DND-41 (cell line): ENCODE data around the gene RESF1.

Experiments used
- ATAC-seq: fragments of 200-7000 bp; cut with Tn5 transposase; 3 replicates; pipeline ENCODE4 v1.9.1; 2021; ENCODE audit warnings: low read depth; ENCODE audit not compliant: insufficient read depth
- DNase-seq: peaks from one replicate; pipeline ENCODE4 v3.0.0-alpha.2; 2020
- H2AFZ ChIP-seq: 2 replicates; pipeline ENCODE4 v1.6.0; 2012; ENCODE audit warnings: low read depth, low read length
- H3K27ac ChIP-seq: 2 replicates; pipeline ENCODE4 v1.5.1; 2012; ENCODE audit warnings: low read length, inconsistent platforms
- H3K27me3 ChIP-seq: fragments of 200-600 bp; sonication (generic); 2 replicates; pipeline ENCODE4 v1.6.0; 2012; ENCODE audit warnings: low read length, mild to moderate bottlenecking, inconsistent platforms; ENCODE audit not compliant: insufficient read depth, poor library complexity
- H3K36me3 ChIP-seq: 2 replicates; pipeline ENCODE4 v1.5.1; 2012; ENCODE audit warnings: low read length, inconsistent platforms; ENCODE audit not compliant: insufficient read depth
- H3K4me1 ChIP-seq: 2 replicates; pipeline ENCODE4 v1.5.1; 2012; ENCODE audit warnings: mild to moderate bottlenecking, low read length; ENCODE audit not compliant: insufficient read depth
- H3K4me2 ChIP-seq: 2 replicates; pipeline ENCODE4 v1.6.0; 2012; ENCODE audit warnings: mild to moderate bottlenecking, moderate library complexity, low read length, inconsistent platforms; ENCODE audit not compliant: insufficient read depth
- H3K4me3 ChIP-seq, 2 experiments: fragments of 200-600 bp in 1 of 2; shearing (Covaris generic) in 1 of 2; 2 replicates each; pipeline ENCODE4 v1.5.1; 2012 to 2016; ENCODE audit warnings: inconsistent platforms in 2 of 2, low read length in 2 of 2, mild to moderate bottlenecking in 2 of 2, low read depth in 1 of 2, moderate library complexity in 1 of 2
- H3K79me2 ChIP-seq: 2 replicates; pipeline ENCODE4 v1.6.0; 2012; ENCODE audit warnings: low read length, inconsistent platforms; ENCODE audit not compliant: insufficient read depth
- H3K9ac ChIP-seq: 2 replicates; pipeline ENCODE4 v1.6.0; 2012; ENCODE audit warnings: low read depth, mild to moderate bottlenecking, inconsistent platforms, low read length, moderate library complexity
- H3K9me3 ChIP-seq: 2 replicates; pipeline ENCODE4 v1.5.1; 2012; ENCODE audit warnings: low read length, moderate library complexity, mild to moderate bottlenecking, inconsistent platforms; ENCODE audit not compliant: insufficient read depth, severe bottlenecking
- H4K20me1 ChIP-seq: 2 replicates; pipeline ENCODE4 v1.6.0; 2012; ENCODE audit warnings: low read length; ENCODE audit not compliant: insufficient read depth
- CTCF ChIP-seq: IDR thresholded peaks from 2 replicates; pipeline ENCODE4 v1.5.1; 2012; ENCODE audit warnings: borderline replicate concordance, low read length, moderate library complexity, mild to moderate bottlenecking; ENCODE audit not compliant: poor library complexity, severe bottlenecking; ENCODE audit errors: extremely low read depth
- EZH2 ChIP-seq: IDR thresholded peaks from 3 replicates; pipeline ENCODE4 v1.6.1; 2012; ENCODE audit warnings: borderline replicate concordance, low read depth, mild to moderate bottlenecking, moderate library complexity, low read length, inconsistent platforms; ENCODE audit not compliant: severe bottlenecking

RESF1 gene

DNA sequence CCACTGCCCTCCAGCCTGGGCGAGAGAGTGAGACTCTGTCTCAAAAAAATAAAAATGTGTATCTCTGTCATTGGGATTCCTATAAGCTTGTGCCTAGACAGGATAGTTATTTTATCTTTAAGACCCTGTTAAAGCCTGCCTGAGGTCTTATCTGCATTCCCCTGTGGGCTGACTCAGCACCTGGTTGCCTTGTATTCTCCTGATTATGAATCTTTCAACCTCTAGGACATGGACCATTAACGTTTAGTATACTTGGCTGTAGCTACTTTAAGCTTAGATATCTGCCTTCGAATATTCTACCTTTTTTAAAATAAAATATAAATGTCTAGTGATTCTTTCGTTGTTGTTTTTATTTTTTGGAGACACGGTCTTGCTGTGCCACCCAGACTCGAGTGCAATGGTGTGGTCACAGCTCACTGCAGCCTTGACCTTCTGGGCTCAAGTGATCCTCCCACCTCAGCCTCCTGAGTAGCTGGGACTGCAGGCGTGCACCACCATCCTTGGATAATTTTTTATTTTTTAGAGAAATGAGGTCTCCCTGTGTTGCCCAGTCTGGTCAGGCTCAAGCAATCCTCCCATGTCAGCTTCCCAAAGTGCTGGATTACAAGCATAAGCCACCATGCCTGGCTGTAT lies 41.3 kb downstream of the RESF1 start:
- Histone ChIP-seq H3K9ac (no peak overlapping the region), H3K79me2 (no peaks in the 10 kb centered on the region), H4K20me1 (no peaks in the 10 kb centered on the region), H3K36me3 (peaks cover 54% of the 10 kb centered on the region), H3K27ac (no peak overlapping the region), H3K9me3 (no peaks in the 10 kb centered on the region), H2AFZ (no peak overlapping the region), H3K27me3 (no peaks in the 10 kb centered on the region), H3K4me3 (no peak overlapping the region), H3K4me1 (no peaks in the 10 kb centered on the region), H3K4me2 (no peak overlapping the region)
- ATAC-seq: no peak
- DNase-seq: no peak
- TF ChIP-seq EZH2 (no peak), CTCF (no peak)

- H3K4me2 ChIP-seq: no peak overlapping the region
- ATAC-seq: peak; percentile 36; the same call in 2 of the 3 replicates
- no peak overlapping the region for H3K9ac ChIP-seq
- H3K36me3 ChIP-seq: peaks cover 30% of the 10 kb centered on the region
- no peaks in the 10 kb centered on the region for H3K4me1 ChIP-seq
- no peaks in the 10 kb centered on the region for H3K27me3 ChIP-seq
- H4K20me1 ChIP-seq: no peaks in the 10 kb centered on the region
- no peaks in the 10 kb centered on the region for H3K79me2 ChIP-seq
- no peak for DNase-seq
- no peak overlapping the region for H2AFZ ChIP-seq
- no peak overlapping the region for H3K4me3 ChIP-seq
- H3K27ac ChIP-seq: no peak overlapping the region
- TF ChIP-seq CTCF (no peak), EZH2 (no peak)
- H3K9me3 ChIP-seq: no peaks in the 10 kb centered on the region
Observed at GRCh38 chr12:32002848-32003493, 43.8 kb downstream of the RESF1 start.

- no peaks in the 10 kb centered on the region for H3K27me3 ChIP-seq
- ATAC-seq (no peak), DNase-seq (no peak)
- no peak overlapping the region for H3K4me2 ChIP-seq
- H3K36me3 ChIP-seq: peaks cover 24% of the 10 kb centered on the region
- no peak overlapping the region for H3K4me3 ChIP-seq
- no peak overlapping the region for H3K9ac ChIP-seq
- H3K27ac ChIP-seq: no peak overlapping the region
- TF ChIP-seq EZH2 (no peak), CTCF (no peak)
- H3K79me2 ChIP-seq: no peaks in the 10 kb centered on the region
- no peaks in the 10 kb centered on the region for H4K20me1 ChIP-seq
- no peaks in the 10 kb centered on the region for H3K9me3 ChIP-seq
- H2AFZ ChIP-seq: no peak overlapping the region
- no peaks in the 10 kb centered on the region for H3K4me1 ChIP-seq
Observed at GRCh38 chr12:32003654-32004053, 44.4 kb downstream of the RESF1 start.
